PFSK-1 (cell line): ENCODE measurements around the gene CMBL.

Experiments
- FOXP2 ChIP-seq: optimal IDR thresholded peaks from 2 replicates; pipeline ENCODE3; 2011; ENCODE audit warnings: borderline replicate concordance, control low read depth, inconsistent platforms; ENCODE audit not compliant: insufficient read depth; ENCODE audit errors: extremely low read length, extremely low read depth
- TAF1 ChIP-seq: IDR thresholded peaks from 2 replicates; pipeline ENCODE4 v1.6.1; 2012; ENCODE audit warnings: low read length, control low read depth, borderline replicate concordance; ENCODE audit not compliant: insufficient read depth
- TF ChIP-seq, protein P1 (sequence below), 2 experiments: IDR thresholded peaks; 2 replicates each; pipeline versions ENCODE4 v1.6.1 to v1.8.0; 2011 to 2012; ENCODE audit warnings: low read depth in 2 of 2, low read length in 2 of 2, control low read depth in 1 of 2, inconsistent platforms in 1 of 2, mild to moderate bottlenecking in 1 of 2, moderate library complexity in 1 of 2; ENCODE audit not compliant: insufficient read depth in 1 of 2

GRCh38 chr5:10262995-10263394 is 44.7 kb downstream of the CMBL start:
- TF ChIP-seq, protein P1, sequence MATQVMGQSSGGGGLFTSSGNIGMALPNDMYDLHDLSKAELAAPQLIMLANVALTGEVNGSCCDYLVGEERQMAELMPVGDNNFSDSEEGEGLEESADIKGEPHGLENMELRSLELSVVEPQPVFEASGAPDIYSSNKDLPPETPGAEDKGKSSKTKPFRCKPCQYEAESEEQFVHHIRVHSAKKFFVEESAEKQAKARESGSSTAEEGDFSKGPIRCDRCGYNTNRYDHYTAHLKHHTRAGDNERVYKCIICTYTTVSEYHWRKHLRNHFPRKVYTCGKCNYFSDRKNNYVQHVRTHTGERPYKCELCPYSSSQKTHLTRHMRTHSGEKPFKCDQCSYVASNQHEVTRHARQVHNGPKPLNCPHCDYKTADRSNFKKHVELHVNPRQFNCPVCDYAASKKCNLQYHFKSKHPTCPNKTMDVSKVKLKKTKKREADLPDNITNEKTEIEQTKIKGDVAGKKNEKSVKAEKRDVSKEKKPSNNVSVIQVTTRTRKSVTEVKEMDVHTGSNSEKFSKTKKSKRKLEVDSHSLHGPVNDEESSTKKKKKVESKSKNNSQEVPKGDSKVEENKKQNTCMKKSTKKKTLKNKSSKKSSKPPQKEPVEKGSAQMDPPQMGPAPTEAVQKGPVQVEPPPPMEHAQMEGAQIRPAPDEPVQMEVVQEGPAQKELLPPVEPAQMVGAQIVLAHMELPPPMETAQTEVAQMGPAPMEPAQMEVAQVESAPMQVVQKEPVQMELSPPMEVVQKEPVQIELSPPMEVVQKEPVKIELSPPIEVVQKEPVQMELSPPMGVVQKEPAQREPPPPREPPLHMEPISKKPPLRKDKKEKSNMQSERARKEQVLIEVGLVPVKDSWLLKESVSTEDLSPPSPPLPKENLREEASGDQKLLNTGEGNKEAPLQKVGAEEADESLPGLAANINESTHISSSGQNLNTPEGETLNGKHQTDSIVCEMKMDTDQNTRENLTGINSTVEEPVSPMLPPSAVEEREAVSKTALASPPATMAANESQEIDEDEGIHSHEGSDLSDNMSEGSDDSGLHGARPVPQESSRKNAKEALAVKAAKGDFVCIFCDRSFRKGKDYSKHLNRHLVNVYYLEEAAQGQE (IDR thresholded peaks at IDR 0.05; ENCODE audit: insufficient read depth in 1 of 2, low read depth in 2 of 2, low read length in 2 of 2): no peak
- TF ChIP-seq FOXP2 (no peak), TAF1 (no peak)
